ENCODE results near the gene LYPLA2. TPM values are rescaled to one million over a fixed set of nuclear protein-coding genes. Genes with fewer than 3 reads are reported as not detected.
A peak's percentile ranks its signal among the peaks of the same experiment; 100 is the strongest.

Gene LYPLA2
- total RNA-seq = 17.1 TPM

GRCh38 chr1:23790696-23791515 lies at the start of gene LYPLA2:
TSS of gene LYPLA2 (plus strand) at chr1:23791145. CDS start at chr1:23792683, 1,538 bp downstream.
- DNase-seq = peak; percentile 97

GRCh38 chr1:23741609-23742008 lies 49.3 kb upstream of the LYPLA2 start:
- DNase-seq = no peak

- no peak for DNase-seq
These were observed 48.2 kb upstream of the LYPLA2 start for GRCh38 chr1:23742670-23743286.

- DNase-seq = peak; percentile 90
These were observed 47.4 kb upstream of the LYPLA2 start, which contains the start of gene ELOA for GRCh38 chr1:23743287-23744152. TSS of gene ELOA (plus strand) at chr1:23743471. CDS start at chr1:23743504, 33 bp downstream.

- DNase-seq = no peak
These were observed 45.4 kb upstream of the LYPLA2 start for GRCh38 chr1:23745515-23745914.

- no peak for DNase-seq
These were observed 42.9 kb upstream of the LYPLA2 start for GRCh38 chr1:23748016-23748415.

GRCh38 chr1:23751050-23751814 lies 39.7 kb upstream of the LYPLA2 start:
- DNase-seq = peak; percentile 33

GRCh38 chr1:23751815-23752200 lies 39.1 kb upstream of the LYPLA2 start:
- DNase-seq = no peak

GRCh38 chr1:23752909-23753308 lies 38.0 kb upstream of the LYPLA2 start:
- no peak for DNase-seq

GRCh38 chr1:23756676-23757075 lies 34.3 kb upstream of the LYPLA2 start:
- DNase-seq = no peak

- DNase-seq = no peak
These were observed 33.1 kb upstream of the LYPLA2 start for GRCh38 chr1:23757812-23758211.

GRCh38 chr1:23759277-23759676 lies 31.7 kb upstream of the LYPLA2 start:
- no peak for DNase-seq

GRCh38 chr1:23763041-23763577 lies 27.8 kb upstream of the LYPLA2 start:
- DNase-seq = peak; percentile 23

- no peak for DNase-seq
These were observed 22.2 kb upstream of the LYPLA2 start for GRCh38 chr1:23768733-23769132.

- peak; percentile 92 for DNase-seq
These were observed 18.7 kb upstream of the LYPLA2 start for GRCh38 chr1:23772049-23772853.

- no peak for DNase-seq
These were observed 18.1 kb upstream of the LYPLA2 start for GRCh38 chr1:23772854-23773242.

GRCh38 chr1:23774174-23774880 lies 16.6 kb upstream of the LYPLA2 start:
- no peak for DNase-seq

- DNase-seq = no peak
These were observed 14.7 kb upstream of the LYPLA2 start for GRCh38 chr1:23776217-23776616.

GRCh38 chr1:23777979-23778814 lies 12.7 kb upstream of the LYPLA2 start, which contains the start of gene PITHD1:
TSS of gene PITHD1 (plus strand) at chr1:23778418. CDS start at chr1:23778516, 98 bp downstream.
- peak; percentile 93 for DNase-seq

Data from tongue (tissue), 2 donors.